ENCODE results near the gene DSG4.

DSG4 gene

DNA sequence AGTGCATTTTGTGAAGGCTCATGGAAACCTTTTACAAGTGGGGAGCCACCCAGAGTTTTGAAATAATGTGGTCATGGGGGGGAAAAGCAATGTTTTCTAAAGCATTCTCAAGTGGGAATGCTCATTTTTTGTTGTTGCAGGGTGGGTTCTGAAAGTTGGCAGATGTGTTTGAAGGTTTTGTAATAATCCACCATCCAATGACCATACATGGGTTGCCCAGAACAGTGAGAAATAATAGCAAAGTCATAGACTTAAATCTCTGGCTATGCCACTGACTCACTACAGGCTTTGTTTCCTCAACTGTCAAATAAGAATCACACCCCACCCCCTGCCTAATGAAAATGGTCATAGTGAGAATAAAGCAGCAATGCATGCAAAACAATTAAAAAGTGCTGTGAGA is 73.8 kb downstream of the DSG4 start:
- DNase-seq = no peak

DNA sequence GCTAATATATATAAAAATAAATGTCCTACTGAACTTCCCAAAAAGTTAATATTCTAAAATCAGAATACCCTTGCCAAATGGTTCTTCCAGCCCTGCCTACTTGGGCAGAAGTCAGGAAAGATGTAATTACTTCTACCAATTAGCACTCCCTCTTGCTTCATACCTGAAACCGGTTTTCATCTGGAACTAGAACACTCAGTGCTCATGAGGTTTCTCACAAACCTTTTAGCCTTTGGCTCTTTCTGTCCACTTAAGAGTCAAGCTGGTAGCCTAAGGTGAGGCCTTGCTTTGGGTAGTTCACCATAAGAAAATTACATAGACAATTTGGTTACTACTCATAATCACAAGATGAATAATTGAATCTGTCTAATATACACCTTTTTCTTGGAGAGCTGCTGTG is 75.0 kb downstream of the DSG4 start:
- no peak for DNase-seq

DNA sequence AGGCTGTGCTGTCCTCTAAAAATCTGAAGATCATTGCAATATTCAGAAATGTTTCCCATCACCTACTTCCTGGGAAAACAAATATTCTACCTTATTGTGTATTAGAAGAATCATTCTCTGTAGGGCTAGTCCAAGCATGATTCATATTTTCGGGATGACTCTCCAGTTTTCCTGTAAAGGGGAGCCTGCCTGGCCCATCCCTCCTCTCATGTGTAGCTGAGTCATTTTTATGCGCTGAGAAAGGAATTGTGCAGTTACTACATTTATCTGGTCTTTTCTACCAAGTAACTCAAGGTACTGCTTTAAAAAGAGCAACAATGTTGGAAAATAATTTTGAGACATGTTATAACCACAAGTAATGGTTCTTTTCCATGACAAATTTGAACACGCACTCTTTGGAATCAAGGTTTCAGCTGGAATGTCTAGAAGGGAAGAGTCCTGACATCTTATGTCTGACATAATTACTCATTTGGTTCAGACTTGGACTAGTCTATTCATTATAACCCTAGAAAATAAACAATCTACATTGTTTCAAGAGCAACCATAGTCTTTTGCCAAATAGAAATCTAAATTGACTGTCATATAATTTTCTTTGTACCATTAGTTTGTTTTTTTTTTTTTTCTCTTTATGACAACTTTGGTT is 77.6 kb downstream of the DSG4 start:
- no peak for DNase-seq
